Measurements from ENCODE around the gene CCT6B.

The CCT6B gene

DNA sequence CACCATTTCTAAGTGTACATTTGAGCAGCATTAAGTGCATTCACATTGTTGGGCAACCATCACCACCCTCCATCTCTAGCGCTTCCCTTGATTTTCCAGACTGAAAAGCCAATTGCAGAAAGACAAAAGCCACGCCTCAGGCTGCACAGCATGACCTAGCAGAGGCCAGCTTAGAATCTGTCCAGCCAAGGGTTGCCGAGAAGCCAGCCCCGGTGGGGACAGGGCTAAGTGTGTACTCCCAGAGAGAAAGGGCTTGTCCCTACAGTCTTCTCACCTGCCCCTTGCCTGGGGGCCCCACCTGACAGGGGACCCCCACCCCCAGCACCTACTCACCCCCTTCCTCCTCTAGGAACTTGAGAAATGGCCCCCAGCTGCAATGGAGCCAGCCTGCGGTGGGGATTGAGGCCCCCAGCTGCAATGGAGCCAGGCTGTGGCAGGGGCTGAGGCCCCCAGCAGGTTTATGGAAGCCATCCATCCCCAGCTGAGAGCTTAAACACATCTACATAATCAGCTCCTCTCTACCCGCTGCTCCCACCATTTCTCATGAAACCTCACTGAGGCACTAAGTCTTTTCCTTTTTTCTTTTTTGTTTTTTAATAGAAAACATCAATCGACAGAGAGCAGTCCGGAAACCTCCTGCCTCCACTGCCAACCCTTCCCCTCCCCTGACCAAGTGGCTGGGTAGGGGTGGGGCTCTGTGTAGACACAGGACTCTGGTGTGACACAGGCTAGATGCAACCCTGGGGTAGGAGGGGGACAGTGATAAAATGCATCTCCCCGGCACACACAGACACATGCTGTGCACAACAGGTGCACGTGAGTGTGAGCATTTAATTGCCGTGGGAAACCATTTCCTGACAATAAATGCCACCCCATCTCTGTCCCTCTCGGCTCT lies 77.9 kb downstream of the CCT6B start:
- no peak for DNase-seq

DNA sequence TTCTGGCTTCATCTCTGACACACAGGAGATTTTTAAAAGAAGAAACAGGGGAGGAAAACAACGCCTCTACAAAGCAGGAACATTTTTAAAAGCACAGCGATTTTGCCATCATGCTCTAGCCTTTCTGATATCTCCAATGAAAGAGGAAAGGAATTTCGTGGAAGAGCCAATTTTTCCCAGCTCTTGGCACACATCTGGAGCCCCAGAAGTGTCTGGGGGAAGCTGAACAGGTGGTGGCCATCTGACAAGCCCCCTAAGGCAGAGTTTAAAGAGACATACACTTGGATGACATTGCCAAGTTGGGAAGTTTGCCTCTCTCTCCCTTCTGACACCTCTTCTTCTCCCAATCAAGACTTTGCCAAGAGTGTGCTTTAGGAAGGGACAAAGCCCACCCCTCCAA lies 82.1 kb downstream of the CCT6B start:
- no peak for DNase-seq
